Karpas-422 (cell line): Measurements from ENCODE around the gene DISP3. TPM values are rescaled to one million over a fixed set of nuclear protein-coding genes. Genes with fewer than 3 reads are reported as not detected.

Experiments used
- DNase-seq: peaks from one replicate; pipeline ENCODE4 v3.0.0-alpha.2; 2015
- H2AFZ ChIP-seq: fragments of 200-600 bp; sonication (generic); 2 replicates; pipeline ENCODE4 v1.6.1; 2014; ENCODE audit warnings: antibody characterized with exemption, low read length, mixed read lengths
- H3K27ac ChIP-seq: fragments of 200-600 bp; sonication (generic); 2 replicates; pipeline ENCODE4 v1.5.1; 2014; ENCODE audit warnings: mild to moderate bottlenecking, low read length, moderate library complexity
- H3K27me3 ChIP-seq: fragments of 200-600 bp; sonication (generic); 2 replicates; pipeline ENCODE4 v1.6.1; 2014; ENCODE audit warnings: low read length, mixed read lengths
- H3K36me3 ChIP-seq: fragments of 200-600 bp; sonication (generic); 2 replicates; pipeline ENCODE4 v1.6.1; 2014; ENCODE audit warnings: low read length, mixed read lengths; ENCODE audit not compliant: insufficient read depth
- H3K4me1 ChIP-seq: fragments of 200-600 bp; sonication (generic); 2 replicates; pipeline ENCODE4 v1.6.1; 2014; ENCODE audit warnings: mild to moderate bottlenecking, low read length, mixed read lengths
- H3K4me2 ChIP-seq: fragments of 200-600 bp; sonication (generic); 2 replicates; pipeline ENCODE4 v1.6.1; 2014; ENCODE audit warnings: low read length, low read depth, mild to moderate bottlenecking; ENCODE audit not compliant: poor library complexity, severe bottlenecking
- H3K4me3 ChIP-seq: fragments of 200-600 bp; sonication (generic); 2 replicates; pipeline ENCODE4 v1.5.1; 2014; ENCODE audit warnings: mild to moderate bottlenecking, antibody characterized with exemption, low read length, mixed read lengths
- H3K79me2 ChIP-seq: fragments of 200-600 bp; sonication (generic); 2 replicates; pipeline ENCODE4 v1.6.1; 2014; ENCODE audit warnings: mild to moderate bottlenecking, low read length, mixed read lengths
- H3K9ac ChIP-seq: fragments of 200-600 bp; sonication (generic); 2 replicates; pipeline ENCODE4 v1.6.0; 2014; ENCODE audit warnings: low read length
- H3K9me2 ChIP-seq: fragments of 200-600 bp; sonication (generic), shearing (Covaris generic); replicated peaks from 2 replicates; pipeline ENCODE4 v1.6.0; 2014; ENCODE audit warnings: mild to moderate bottlenecking, low read length, moderate library complexity; ENCODE audit not compliant: insufficient read depth
- H3K9me3 ChIP-seq: fragments of 300-700, 200-600 bp; sonication (generic); 2 replicates; pipeline ENCODE4 v1.6.1; 2014; ENCODE audit warnings: low read length, mixed read lengths
- H4K20me1 ChIP-seq: fragments of 200-600 bp; sonication (generic); 2 replicates; pipeline ENCODE4 v1.6.1; 2014; ENCODE audit warnings: mild to moderate bottlenecking, antibody characterized with exemption, low read length, low read depth; ENCODE audit not compliant: insufficient read depth
- total RNA-seq: library from RNA; depleted of rRNA; stranded (reverse); fragments of >200 nt; shearing (Covaris generic); gene quantifications from 2 replicates; pipeline ENCODE4 v1.2.3, GENCODE V29; 2014; ENCODE audit warnings: low replicate concordance

Gene DISP3
- total RNA-seq, 1 experiment from 2014 or later, result 0.04 TPM

DNA sequence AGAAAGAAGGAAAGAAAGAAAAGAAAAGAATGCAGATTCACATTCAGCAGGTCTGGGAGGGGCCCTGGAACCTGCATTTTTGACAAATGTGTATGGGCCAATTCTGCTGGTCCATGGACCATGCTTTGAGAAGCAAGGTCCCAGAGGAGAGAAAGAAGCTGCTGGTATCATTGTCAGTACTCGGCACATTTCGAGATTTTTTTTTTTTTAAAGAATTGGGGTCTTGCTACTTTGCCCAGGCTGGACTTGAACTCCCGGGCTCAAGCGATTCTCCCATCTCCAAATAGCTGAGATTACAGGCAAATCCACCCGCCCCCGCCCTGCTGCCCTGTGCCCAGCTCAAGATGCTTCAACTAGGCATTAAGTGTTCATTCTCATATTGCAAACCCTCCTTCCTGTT is 13.6 kb upstream of the DISP3 start:
- Histone ChIP-seq H3K9me3 (no peaks in the 10 kb centered on the region), H4K20me1 (no peaks in the 10 kb centered on the region), H3K36me3 (no peaks in the 10 kb centered on the region), H3K4me2 (no peak overlapping the region), H2AFZ (no peak overlapping the region), H3K4me3 (no peak overlapping the region), H3K27me3 (no peaks in the 10 kb centered on the region), H3K79me2 (no peaks in the 10 kb centered on the region), H3K27ac (no peak overlapping the region), H3K9me2 (no peaks in the 10 kb centered on the region), H3K4me1 (no peaks in the 10 kb centered on the region), H3K9ac (no peak overlapping the region)
- DNase-seq, result no peak

GRCh38 chr1:11466416-11466815 is 12.5 kb upstream of the DISP3 start:
- H3K4me3 ChIP-seq, result no peak overlapping the region
- no peaks in the 10 kb centered on the region for H3K27me3 ChIP-seq
- no peaks in the 10 kb centered on the region for H3K9me2 ChIP-seq
- no peaks in the 10 kb centered on the region for H3K79me2 ChIP-seq
- H3K36me3 ChIP-seq, result no peaks in the 10 kb centered on the region
- no peak overlapping the region for H3K9ac ChIP-seq
- 0 out of 2 replicates have a peak, but pooled peaks cover 3% of the 10 kb centered on the region for H4K20me1 ChIP-seq
- no peaks in the 10 kb centered on the region for H3K4me1 ChIP-seq
- no peak overlapping the region for H3K27ac ChIP-seq
- H3K4me2 ChIP-seq, result no peak overlapping the region
- no peak overlapping the region for H2AFZ ChIP-seq
- no peak for DNase-seq
- no peaks in the 10 kb centered on the region for H3K9me3 ChIP-seq

- Histone ChIP-seq H3K4me1 (no peaks in the 10 kb centered on the region), H3K27ac (no peak overlapping the region), H3K9ac (no peak overlapping the region), H3K4me3 (no peak overlapping the region), H3K9me2 (no peaks in the 10 kb centered on the region), H3K27me3 (no peaks in the 10 kb centered on the region), H3K79me2 (no peaks in the 10 kb centered on the region), H3K9me3 (no peaks in the 10 kb centered on the region), H3K4me2 (no peak overlapping the region), H2AFZ (no peak overlapping the region), H3K36me3 (no peaks in the 10 kb centered on the region), H4K20me1 (0 out of 2 replicates have a peak, but pooled peaks cover 3% of the 10 kb centered on the region)
- no peak for DNase-seq
Observed at GRCh38 chr1:11468878-11469277, 10.1 kb upstream of the DISP3 start.

DNA sequence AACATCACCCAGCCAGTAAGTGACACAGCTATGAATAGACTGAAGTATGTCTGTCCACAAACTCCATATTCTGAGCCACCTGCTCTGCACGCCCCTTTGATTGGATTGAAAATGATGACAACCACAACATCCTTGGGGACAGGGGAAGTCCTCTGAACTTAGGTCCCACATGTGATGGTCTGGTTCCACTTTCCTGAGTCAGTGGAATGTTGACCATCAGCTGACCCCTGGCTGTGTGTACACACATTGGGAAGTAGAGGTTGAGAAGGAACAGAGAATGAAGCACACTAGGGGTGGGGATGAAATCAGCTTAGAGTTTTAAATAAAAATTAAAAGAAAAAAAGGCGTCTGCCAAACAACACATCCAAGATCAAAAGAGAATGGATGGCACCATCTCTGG is 8.0 kb upstream of the DISP3 start:
- H3K9ac ChIP-seq, result no peak overlapping the region
- no peak overlapping the region for H3K27ac ChIP-seq

GRCh38 chr1:11471473-11471872 is 7.5 kb upstream of the DISP3 start:
- H2AFZ ChIP-seq, result no peak overlapping the region
- H3K4me1 ChIP-seq, result no peaks in the 10 kb centered on the region
- H3K36me3 ChIP-seq, result no peaks in the 10 kb centered on the region
- no peak overlapping the region for H3K4me3 ChIP-seq
- H3K4me2 ChIP-seq, result no peak overlapping the region
- H3K9me2 ChIP-seq, result no peaks in the 10 kb centered on the region
- H4K20me1 ChIP-seq, result 0 out of 2 replicates have a peak, but pooled peaks cover 3% of the 10 kb centered on the region
- H3K27ac ChIP-seq, result no peak overlapping the region
- H3K27me3 ChIP-seq, result no peaks in the 10 kb centered on the region
- H3K79me2 ChIP-seq, result no peaks in the 10 kb centered on the region
- no peak overlapping the region for H3K9ac ChIP-seq
- no peaks in the 10 kb centered on the region for H3K9me3 ChIP-seq
- DNase-seq, result no peak

More for the DNA sequence above, 8.0 kb upstream of the DISP3 start:
- no peaks in the 10 kb centered on the region for H3K9me2 ChIP-seq
- no peak overlapping the region for H2AFZ ChIP-seq
- H3K4me3 ChIP-seq, result no peak overlapping the region
- 0 out of 2 replicates have a peak, but pooled peaks cover 3% of the 10 kb centered on the region for H4K20me1 ChIP-seq
- no peaks in the 10 kb centered on the region for H3K36me3 ChIP-seq
- no peaks in the 10 kb centered on the region for H3K27me3 ChIP-seq
- no peaks in the 10 kb centered on the region for H3K9me3 ChIP-seq
- DNase-seq, result no peak
- H3K4me1 ChIP-seq, result no peaks in the 10 kb centered on the region
- no peaks in the 10 kb centered on the region for H3K79me2 ChIP-seq
- no peak overlapping the region for H3K4me2 ChIP-seq

DNA sequence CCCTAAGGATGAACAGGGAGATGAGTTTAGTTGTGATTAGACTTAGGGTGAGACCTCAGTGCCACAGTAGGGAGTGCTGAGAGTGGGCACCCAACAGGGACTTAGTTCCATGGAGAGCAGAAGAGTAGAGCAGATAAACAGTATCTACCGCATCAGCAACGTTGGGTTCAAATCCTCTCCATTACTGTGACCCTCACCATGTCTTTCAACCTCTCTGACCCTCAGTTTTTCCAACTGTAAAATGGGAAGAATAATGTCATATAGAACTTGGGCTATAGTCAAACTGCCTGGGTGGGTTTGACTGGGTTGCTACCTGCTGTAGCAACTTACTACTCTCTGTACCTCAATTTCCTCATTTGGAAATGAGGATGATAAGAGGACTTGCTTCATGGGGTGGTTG is 6.7 kb upstream of the DISP3 start:
- Histone ChIP-seq H3K9me3 (no peaks in the 10 kb centered on the region), H3K4me3 (no peak overlapping the region), H4K20me1 (0 out of 2 replicates have a peak, but pooled peaks cover 3% of the 10 kb centered on the region), H3K36me3 (no peaks in the 10 kb centered on the region), H3K27me3 (no peaks in the 10 kb centered on the region), H3K9ac (no peak overlapping the region), H2AFZ (no peak overlapping the region), H3K4me2 (no peak overlapping the region), H3K9me2 (no peaks in the 10 kb centered on the region), H3K4me1 (no peaks in the 10 kb centered on the region), H3K79me2 (no peaks in the 10 kb centered on the region), H3K27ac (no peak overlapping the region)
- no peak for DNase-seq

- H3K4me3 ChIP-seq, result no peak overlapping the region
- no peak overlapping the region for H3K9ac ChIP-seq
- H3K79me2 ChIP-seq, result no peaks in the 10 kb centered on the region
- no peaks in the 10 kb centered on the region for H3K9me2 ChIP-seq
- H3K27ac ChIP-seq, result no peak overlapping the region
- no peaks in the 10 kb centered on the region for H3K4me1 ChIP-seq
- no peaks in the 10 kb centered on the region for H3K36me3 ChIP-seq
- no peak for DNase-seq
- 0 out of 2 replicates have a peak, but pooled peaks cover 3% of the 10 kb centered on the region for H4K20me1 ChIP-seq
- H3K4me2 ChIP-seq, result no peak overlapping the region
- no peaks in the 10 kb centered on the region for H3K27me3 ChIP-seq
- no peak overlapping the region for H2AFZ ChIP-seq
- H3K9me3 ChIP-seq, result no peaks in the 10 kb centered on the region
Observed at GRCh38 chr1:11472741-11473140, 6.2 kb upstream of the DISP3 start.

DNA sequence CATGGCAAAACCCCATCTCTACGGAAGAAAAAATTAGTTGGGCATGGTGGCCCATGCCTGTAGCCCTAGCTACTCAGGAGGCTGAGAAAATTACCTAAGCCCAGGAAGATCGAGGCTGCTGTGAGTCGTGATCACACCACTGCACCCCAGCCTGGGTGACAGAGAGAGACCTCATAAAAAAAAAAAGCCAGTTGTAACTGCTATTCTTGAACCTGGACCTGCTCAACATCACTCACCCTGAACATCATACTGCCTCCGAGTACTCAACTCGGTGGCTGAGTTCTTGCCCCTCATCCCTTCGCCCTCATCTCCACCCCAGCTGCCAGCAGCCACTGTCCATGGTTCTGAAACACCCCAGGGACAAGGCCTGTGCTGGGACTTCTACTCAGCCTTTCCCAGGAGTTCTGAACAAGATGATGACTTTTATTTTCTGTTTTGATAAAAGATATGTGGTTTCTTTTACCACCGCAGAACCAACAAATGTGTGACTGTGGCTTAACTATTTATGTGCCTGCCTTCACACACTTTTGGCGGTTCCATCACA is 5.4 kb upstream of the DISP3 start:
- no peaks in the 10 kb centered on the region for H3K9me2 ChIP-seq
- H3K27ac ChIP-seq, result no peak overlapping the region
- no peaks in the 10 kb centered on the region for H3K4me1 ChIP-seq
- no peak overlapping the region for H2AFZ ChIP-seq
- H3K36me3 ChIP-seq, result no peaks in the 10 kb centered on the region
- peaks cover 3% of the 10 kb centered on the region; the same call in 1 of the 2 replicates for H4K20me1 ChIP-seq
- no peak overlapping the region for H3K4me3 ChIP-seq
- no peaks in the 10 kb centered on the region for H3K27me3 ChIP-seq
- H3K9me3 ChIP-seq, result no peaks in the 10 kb centered on the region
- H3K79me2 ChIP-seq, result no peaks in the 10 kb centered on the region
- H3K9ac ChIP-seq, result no peak overlapping the region
- peak; percentile 71 for DNase-seq
- H3K4me2 ChIP-seq, result no peak overlapping the region
